Ovary (tissue), 9 donors: ENCODE measurements around the gene HINT3. TPM values are rescaled to one million over a fixed set of nuclear protein-coding genes. Genes with fewer than 3 reads are reported as not detected.

ENCODE experiments used
- DNase-seq, 5 donors: peaks; one replicate each; pipeline ENCODE4 v3.0.0-alpha.2; 2019 to 2020
- H3K27ac ChIP-seq, 2 donors: fragments of 200-600 bp; one replicate each; pipeline versions ENCODE4 v1.5.1 to v1.8.0; 2019 to 2022
- H3K27me3 ChIP-seq: fragments of 200-600 bp; one replicate; pipeline ENCODE4 v1.8.0; 2022
- H3K36me3 ChIP-seq: fragments of 200-600 bp; sonication (generic); one replicate; pipeline ENCODE4 v1.5.1; 2019
- H3K4me1 ChIP-seq: one replicate; pipeline ENCODE4 v1.8.1; 2013; ENCODE audit warnings: mild to moderate bottlenecking, moderate library complexity; ENCODE audit not compliant: insufficient read depth
- H3K4me3 ChIP-seq: fragments of 200-600 bp; sonication (generic); one replicate; pipeline ENCODE4 v1.5.1; 2017
- H3K9me3 ChIP-seq, 2 donors: fragments of 200-600 bp in 1 of 2; sonication (generic) in 1 of 2; one replicate each; pipeline versions ENCODE4 v1.5.1 to v1.8.1; 2013 to 2019; ENCODE audit warnings: mild to moderate bottlenecking in 1 of 2, moderate library complexity in 1 of 2
- CTCF ChIP-seq, 3 donors: fragments of 450-650 bp in 2 of 3; fragments of 200-600 bp in 1 of 3; IDR thresholded peaks; one replicate each; pipeline versions ENCODE4 v1.5.1 to v1.8.0; 2016 to 2022; ENCODE audit warnings: antibody characterized with exemption in 3 of 3, mild to moderate bottlenecking in 1 of 3
- EP300 ChIP-seq: sonication (generic); formaldehyde crosslinking; IDR thresholded peaks from one replicate; pipeline ENCODE4 v1.6.1; 2017; ENCODE audit warnings: antibody characterized with exemption
- POLR2A ChIP-seq: fragments of 450-650 bp; IDR thresholded peaks from one replicate; pipeline ENCODE4 v1.6.1; 2017; ENCODE audit warnings: antibody characterized with exemption, mild to moderate bottlenecking, moderate library complexity
- WGBS, 3 donors: extraction: QIAGEN DNeasy Blood & Tissue Kit in 1 of 3; methylation state at CpG; one replicate each; pipeline versions ENCODE4 v1.1.5 to v1.1.7; 2013 to 2017; 5-methylcytosine and 5-hydroxymethylcytosine counted together
- intact Hi-C, 4 donors: fragments of 100-400 bp; cut with DNase I; formaldehyde crosslinking; loops; one replicate each; pipeline versions ENCODE4 v1.11.0 to v1.15.1; 2022 to 2023
- polyA plus RNA-seq, 2 donors: library from polyadenylated mRNA; stranded (reverse); fragments of 200-250 nt in 1 of 2; fragments of 350-450 nt in 1 of 2; fragmentation: Illumina TruSeq in 1 of 2; extraction: RNeasy Lipid Tissue Mini Kit (QIAGEN cat#74804) in 1 of 2; gene quantifications; one replicate each; pipeline ENCODE4 v1.2.3, GENCODE V29; 2013 to 2014
- total RNA-seq, 7 donors: library from RNA; depleted of rRNA in 2 of 7; stranded (reverse); fragments of >200 nt in 2 of 7; fragmentation: NEBNext Ultra II Directional in 3 of 7; extraction: Animal tissue kit (Norgen Biotek cat#: 25700) in 3 of 7; gene quantifications; one replicate each; pipeline versions ENCODE4 v1.1.0 to v1.2.4, GENCODE V29; 2016 to 2023
- donor health status: DM: no; HTN: no; CAD: no; lungs with moderate emphysema.
- donor health status: DM: no; HTN: no; CAD: no.
- donor health status: Bipolar disorder and iron deficiency.
- donor health status: DM: yes; HTN: yes; CAD: no.
- donor health status: DM: no; HTN: no; CAD: no.
- donor health status: DM: yes; HTN: yes; CAD: no.

The HINT3 gene
- total and polyA plus RNA-seq, 9 donors = 10.3 to 20.4 (median 18.0) TPM

GRCh38 chr6:125944434-125944816, 12.1 kb upstream of the HINT3 start:
- Histone ChIP-seq H3K36me3 (no peaks in the 10 kb centered on the region), H3K4me1 (no peaks in the 10 kb centered on the region), H3K9me3 (no peaks in the 10 kb centered on the region), H3K4me3 (no peak overlapping the region), H3K27ac (peak overlapping the region in 1 of 2 donors; percentile 21), H3K27me3 (no peaks in the 10 kb centered on the region)
- TF ChIP-seq POLR2A (no peak), EP300 (no peak), CTCF (IDR thresholded peaks at IDR 0.05) (no peak)
- intact Hi-C loops = no loop called here
- peak in 4 of 5 donors; percentile 24 to 73 (median 52) for DNase-seq
- 4 to 8% (median 7%) methylated on average over 5 of the region's 5 CpGs for WGBS, 3 donors

GRCh38 chr6:125944896-125945295, 11.7 kb upstream of the HINT3 start:
- H3K4me3 ChIP-seq = no peak overlapping the region
- no peaks in the 10 kb centered on the region for H3K4me1 ChIP-seq
- H3K9me3 ChIP-seq = no peaks in the 10 kb centered on the region
- WGBS, 3 donors = 59 to 64% (median 60%) methylated on average over 1 of the region's 1 CpG
- DNase-seq = no peak
- intact Hi-C loops = no loop called here
- no peak overlapping the region for H3K27ac ChIP-seq
- no peak for TF ChIP-seq EP300
- no peak for TF ChIP-seq CTCF (IDR thresholded peaks at IDR 0.05)
- no peak for TF ChIP-seq POLR2A
- no peaks in the 10 kb centered on the region for H3K27me3 ChIP-seq
- no peaks in the 10 kb centered on the region for H3K36me3 ChIP-seq

- Histone ChIP-seq H3K27me3 (no peaks in the 10 kb centered on the region), H3K27ac (no peak overlapping the region), H3K4me3 (no peak overlapping the region), H3K36me3 (no peaks in the 10 kb centered on the region), H3K4me1 (no peaks in the 10 kb centered on the region), H3K9me3 (no peaks in the 10 kb centered on the region)
- no peak for DNase-seq
- intact Hi-C loops = no loop called here
- WGBS, 3 donors = 80 to 89% (median 82%) methylated on average over 1 of the region's 1 CpG
- TF ChIP-seq CTCF (IDR thresholded peaks at IDR 0.05) (no peak), POLR2A (no peak), EP300 (no peak)
Observed at GRCh38 chr6:125945378-125946141, 11.0 kb upstream of the HINT3 start.

GRCh38 chr6:125947615-125948014, 9.0 kb upstream of the HINT3 start:
- Histone ChIP-seq H3K36me3 (no peaks in the 10 kb centered on the region), H3K9me3 (no peaks in the 10 kb centered on the region), H3K4me3 (no peak overlapping the region), H3K4me1 (no peaks in the 10 kb centered on the region), H3K27me3 (no peaks in the 10 kb centered on the region), H3K27ac (no peak overlapping the region)
- intact Hi-C loops = no loop called here
- no peak for DNase-seq
- 75 to 78% (median 78%) methylated on average over 2 of the region's 2 CpGs for WGBS, 3 donors
- no peak for TF ChIP-seq EP300
- no peak for TF ChIP-seq POLR2A
- no peak for TF ChIP-seq CTCF (IDR thresholded peaks at IDR 0.05)
